GM21381 (cell line): Measurements from ENCODE around the gene SH3RF3.

Experiments used
- ATAC-seq: cut with Tn5 transposase; IDR thresholded peaks from one replicate; pipeline ENCODE4 v1.9.1; 2021; ENCODE audit warnings: mild to moderate bottlenecking, moderate library complexity; ENCODE audit not compliant: unreplicated experiment

The SH3RF3 gene

DNA sequence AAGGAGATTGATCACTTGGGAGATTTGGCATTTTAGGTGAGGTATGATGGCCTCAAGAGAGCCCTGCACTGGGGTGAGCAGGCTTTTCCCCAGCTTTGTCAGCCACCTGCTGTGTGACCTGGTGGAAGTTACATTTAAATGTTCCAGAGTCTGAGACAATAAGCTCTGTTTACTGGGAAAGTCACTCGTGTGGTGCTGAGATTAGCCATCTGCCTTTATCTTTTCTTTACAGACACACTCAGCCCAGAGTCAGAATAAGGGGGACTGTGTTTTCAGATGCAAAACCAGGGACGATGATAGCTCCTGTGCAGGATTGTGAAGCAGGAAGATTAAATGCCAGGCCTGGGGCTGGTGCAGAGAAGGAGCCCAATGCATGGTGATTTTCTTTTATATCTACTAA, 47.9 kb downstream of the SH3RF3 start:
- no peak for ATAC-seq

- no peak for ATAC-seq
Measured at GRCh38 chr2:109177635-109178034, 48.6 kb downstream of the SH3RF3 start.

DNA sequence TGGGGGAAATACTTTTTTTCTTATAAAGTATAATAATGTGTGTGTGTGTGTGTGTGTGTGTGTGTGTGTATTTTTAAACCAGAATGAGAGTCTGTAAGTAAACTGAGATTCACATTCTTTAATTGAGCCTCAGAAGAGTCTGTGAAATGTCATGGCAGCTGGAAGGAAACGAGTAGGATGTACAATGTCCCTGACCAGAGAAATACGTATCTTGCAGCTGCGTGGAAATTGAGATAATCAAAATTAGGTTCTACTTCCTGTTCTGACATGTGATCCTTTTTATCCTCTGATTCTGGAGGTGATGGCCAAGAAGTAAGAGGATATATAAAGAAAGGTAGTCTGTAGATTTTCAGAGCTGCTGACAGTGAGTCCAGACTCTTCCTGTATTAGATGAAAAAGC, 50.0 kb downstream of the SH3RF3 start:
- no peak for ATAC-seq

DNA sequence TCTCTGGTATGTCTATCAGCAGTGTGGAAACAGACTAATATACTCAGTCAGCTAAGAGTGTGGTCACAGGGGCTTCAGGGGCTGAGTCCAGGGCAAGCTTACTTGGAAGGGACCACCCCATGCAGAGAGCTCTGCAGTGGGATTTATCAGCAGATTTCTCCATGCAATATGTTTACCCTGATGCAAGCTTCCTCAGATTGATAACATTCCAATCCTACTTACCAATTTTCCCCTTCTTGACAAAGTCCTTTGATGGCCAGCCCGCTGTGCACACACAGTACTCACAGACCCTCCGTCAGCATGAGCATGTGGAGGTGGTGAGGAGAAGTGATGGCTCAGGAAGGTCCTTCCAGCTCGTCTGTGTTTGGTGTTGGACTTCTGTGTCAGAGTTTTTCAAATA, 51.8 kb downstream of the SH3RF3 start:
- no peak for ATAC-seq

GRCh38 chr2:109182426-109182825, 53.4 kb downstream of the SH3RF3 start:
- no peak for ATAC-seq

- ATAC-seq, result no peak
Measured at GRCh38 chr2:109183871-109184270, 54.9 kb downstream of the SH3RF3 start.

DNA sequence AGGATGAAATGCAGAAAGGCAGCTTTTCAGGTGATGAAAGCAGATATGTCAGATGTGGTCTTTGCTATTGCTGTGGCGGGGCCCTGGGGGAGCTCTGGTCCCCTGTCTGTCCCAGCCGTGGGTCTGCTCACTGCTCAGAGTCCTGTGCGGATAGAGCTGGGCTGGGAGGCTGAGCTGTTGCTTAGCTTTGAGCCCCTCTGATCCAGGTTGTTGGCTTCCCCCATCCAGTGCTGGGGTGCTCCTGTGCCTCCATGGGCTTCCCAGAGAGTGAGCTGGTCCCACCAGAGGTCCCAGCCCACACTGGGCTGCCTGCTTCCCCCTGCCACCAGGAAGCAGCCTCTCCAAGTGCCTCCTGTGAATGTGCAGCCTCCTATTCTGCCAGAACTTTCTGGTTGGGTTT, 55.4 kb downstream of the SH3RF3 start:
- no peak for ATAC-seq

DNA sequence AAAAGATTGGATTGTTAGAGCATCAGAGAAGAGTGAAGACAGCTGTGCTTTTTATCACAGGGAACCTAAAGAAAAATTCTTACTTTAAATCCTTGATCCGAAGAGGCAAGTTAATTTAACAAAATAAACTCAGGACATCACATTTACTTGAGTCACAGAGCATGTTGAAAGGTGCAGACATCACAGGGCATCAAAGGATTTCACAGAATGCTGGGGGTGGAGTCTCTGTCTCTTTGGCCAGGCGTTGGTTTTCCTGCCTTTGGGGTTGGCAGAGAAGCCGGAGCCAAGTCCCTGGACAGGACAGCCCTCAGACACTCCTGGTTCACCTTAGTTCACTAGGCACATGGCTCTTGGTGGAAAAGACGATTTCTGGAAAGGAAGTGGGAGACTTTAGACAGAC, 56.3 kb downstream of the SH3RF3 start:
- no peak for ATAC-seq

GRCh38 chr2:109185821-109186570, 57.0 kb downstream of the SH3RF3 start:
- no peak for ATAC-seq

DNA sequence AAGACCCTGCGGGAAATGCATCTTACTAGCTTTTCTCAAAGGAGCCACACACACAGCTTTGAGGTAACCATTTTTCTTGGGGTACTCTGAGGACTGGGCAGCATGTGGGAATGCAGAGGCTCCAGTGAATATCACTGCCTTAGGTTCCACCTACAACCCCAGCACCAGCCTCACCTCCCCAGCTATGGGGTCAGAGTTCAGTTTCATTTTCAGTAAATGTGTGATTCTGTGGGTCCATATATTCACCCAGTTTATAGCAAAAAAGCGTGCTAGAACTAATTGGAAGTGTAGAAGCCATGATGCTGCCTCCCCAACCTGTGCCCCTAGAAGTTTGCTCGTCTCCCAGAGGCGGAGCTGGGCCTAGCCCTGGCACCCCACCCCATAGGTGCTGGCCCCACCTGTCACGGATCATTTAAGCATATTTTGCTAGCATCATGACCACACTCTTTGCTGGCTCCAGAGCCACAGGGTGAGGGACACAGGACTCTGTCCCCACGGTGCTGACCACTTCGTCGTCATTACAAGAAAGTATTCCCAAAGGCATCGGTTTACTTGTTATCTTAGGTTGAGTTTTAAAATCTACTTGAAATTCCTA, 57.7 kb downstream of the SH3RF3 start:
- ATAC-seq, result no peak

DNA sequence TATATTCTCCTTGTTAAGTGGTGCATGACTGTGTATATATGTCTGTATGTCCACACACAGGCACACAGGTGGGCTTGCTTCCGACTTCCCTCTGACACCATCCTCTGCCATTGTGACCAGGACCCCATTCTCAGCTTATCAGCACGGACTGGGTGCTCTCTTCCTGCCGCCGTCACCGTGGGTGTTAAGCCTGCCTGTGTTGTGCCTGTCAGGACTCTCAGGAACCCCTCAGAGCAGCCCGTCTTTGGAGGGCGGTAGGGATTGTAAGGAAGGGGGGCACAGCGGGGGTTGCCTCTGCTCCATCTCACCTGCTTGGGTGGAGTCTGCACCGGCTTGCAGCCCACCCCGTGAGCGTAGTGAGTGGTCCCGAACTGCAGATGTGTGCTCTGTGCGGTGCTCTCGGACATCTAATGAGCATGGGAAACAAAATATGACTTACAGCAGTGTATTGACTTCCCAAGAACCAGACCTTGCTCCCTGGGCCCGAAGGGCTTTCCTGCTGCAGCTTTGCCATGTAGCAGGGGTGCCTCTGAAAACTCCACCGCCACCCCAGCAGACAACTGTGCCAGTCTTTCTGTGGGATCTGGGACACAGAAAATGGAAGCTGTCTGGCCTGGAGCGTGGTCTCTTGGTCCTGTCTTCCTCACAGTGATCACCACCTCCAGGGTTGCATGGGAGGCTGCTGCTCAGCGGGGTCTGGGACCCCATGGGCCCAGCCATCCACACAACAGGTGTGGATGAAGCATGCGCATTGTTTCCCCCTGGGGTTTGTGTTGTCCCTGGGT, 58.9 kb downstream of the SH3RF3 start:
- ATAC-seq, result no peak

DNA sequence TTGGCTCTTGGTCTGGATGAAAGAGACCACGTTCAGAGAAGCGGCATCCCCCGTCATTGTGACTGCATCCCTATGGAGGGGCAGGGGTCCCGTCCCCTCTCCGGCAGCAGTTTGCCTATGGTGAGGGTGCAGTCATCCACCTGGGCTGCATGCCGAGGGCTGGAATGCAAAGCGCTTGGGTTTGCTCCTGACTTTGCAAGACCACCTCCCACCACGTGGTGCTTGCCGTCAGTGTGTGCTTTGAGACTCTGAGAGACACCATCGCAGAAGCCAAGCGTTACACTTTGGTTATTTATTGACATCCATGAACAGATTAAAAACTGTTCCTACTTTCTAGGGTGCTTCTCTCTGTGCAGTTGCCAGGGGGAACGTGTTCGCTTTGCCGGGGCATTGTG, 59.5 kb downstream of the SH3RF3 start:
- no peak for ATAC-seq

DNA sequence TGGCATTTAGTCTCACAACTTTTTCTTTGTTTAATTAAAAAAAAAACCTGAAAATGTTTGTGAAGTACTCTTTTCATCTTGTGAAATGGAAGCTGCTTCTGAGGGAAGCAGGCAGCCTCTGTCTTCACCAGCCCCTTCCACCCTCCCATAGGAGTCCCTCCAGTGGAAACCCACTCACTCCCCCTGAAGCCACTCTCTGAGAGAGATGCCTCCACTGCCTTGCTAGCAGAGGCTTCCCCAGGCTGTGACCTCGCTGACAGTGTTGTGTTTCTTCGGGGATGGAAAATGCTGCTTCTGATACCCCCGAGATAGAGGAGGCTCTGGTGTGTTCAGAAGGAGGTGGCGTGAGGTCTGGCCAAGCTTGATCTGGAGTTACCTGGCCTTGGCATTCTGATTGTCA, 59.9 kb downstream of the SH3RF3 start:
- ATAC-seq, result no peak

DNA sequence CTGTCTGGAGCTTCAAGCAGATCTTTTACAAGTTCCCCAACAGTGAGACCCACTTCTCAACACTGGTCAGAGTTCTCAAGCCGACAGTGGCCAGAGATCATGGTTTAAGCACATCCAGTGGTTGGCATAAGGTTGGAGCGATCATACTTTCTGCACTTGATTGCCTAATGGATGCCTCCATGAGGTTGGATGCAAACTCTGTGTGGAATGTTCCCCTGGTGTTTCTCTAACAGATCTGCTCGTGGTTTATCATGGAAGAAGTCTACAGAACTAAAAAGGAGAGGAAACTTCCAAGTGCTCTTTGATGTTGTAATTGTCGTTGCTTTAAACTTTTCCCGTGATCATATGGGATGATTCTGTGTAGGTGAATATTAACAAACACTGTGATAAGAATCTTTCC, 60.7 kb downstream of the SH3RF3 start:
- no peak for ATAC-seq

- no peak for ATAC-seq
Measured at GRCh38 chr2:109193807-109194619, 65.0 kb downstream of the SH3RF3 start.

DNA sequence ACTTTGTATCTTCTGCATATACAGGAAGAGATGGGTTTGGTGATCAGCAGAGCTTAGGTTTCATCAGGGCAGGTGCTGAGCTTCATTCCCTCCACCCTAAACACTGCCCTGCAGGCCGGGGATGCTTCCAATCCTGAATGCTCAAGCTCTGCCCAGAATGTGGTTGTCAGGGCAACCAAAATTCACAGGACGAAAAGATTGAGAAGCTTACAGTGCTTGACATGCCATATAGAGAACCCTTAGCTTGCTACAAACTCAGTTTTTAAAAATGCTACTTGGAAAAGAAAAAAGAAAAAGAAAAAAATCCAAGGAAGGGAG, 65.6 kb downstream of the SH3RF3 start:
- no peak for ATAC-seq

- ATAC-seq, result no peak
Measured at GRCh38 chr2:109195193-109196045, 66.4 kb downstream of the SH3RF3 start.

DNA sequence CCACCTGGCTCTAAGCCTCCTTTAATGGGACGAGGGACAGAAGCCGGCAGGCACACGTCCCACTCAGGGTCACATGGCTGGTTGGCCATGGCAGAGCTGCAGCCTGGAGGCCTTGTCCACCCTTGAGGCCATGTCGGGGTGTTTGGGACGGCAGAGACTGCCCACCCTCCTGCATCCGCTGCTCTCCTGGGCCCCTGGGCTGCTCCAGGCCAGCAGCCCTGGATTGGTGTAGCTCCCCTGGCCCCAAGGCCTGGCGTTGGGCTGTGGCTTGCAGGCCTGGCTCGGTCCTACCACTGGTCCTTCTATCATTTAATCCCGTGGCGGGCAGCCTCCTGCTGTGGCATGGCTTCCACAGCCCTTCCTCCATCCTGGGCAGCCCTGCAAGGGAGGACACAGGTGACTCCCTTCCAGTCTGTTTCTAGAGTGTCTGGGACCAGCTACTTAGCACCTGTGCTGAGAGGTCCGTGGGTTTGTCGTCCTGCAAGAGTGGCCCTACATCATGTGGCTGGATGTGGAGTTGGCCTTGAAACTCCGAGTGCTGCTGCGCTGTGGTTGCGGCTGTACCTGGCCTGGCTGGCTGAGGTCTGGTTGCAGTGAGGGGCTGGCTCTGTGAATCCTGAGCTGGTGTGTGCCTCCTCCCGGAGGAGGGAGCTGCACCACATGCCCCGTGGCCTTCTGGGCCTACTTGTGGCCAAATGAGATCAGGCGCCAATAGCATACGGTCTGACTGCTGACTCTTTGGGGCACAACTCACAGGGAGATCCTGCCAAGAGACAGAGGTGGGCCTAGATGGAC, 67.3 kb downstream of the SH3RF3 start:
- ATAC-seq, result no peak

DNA sequence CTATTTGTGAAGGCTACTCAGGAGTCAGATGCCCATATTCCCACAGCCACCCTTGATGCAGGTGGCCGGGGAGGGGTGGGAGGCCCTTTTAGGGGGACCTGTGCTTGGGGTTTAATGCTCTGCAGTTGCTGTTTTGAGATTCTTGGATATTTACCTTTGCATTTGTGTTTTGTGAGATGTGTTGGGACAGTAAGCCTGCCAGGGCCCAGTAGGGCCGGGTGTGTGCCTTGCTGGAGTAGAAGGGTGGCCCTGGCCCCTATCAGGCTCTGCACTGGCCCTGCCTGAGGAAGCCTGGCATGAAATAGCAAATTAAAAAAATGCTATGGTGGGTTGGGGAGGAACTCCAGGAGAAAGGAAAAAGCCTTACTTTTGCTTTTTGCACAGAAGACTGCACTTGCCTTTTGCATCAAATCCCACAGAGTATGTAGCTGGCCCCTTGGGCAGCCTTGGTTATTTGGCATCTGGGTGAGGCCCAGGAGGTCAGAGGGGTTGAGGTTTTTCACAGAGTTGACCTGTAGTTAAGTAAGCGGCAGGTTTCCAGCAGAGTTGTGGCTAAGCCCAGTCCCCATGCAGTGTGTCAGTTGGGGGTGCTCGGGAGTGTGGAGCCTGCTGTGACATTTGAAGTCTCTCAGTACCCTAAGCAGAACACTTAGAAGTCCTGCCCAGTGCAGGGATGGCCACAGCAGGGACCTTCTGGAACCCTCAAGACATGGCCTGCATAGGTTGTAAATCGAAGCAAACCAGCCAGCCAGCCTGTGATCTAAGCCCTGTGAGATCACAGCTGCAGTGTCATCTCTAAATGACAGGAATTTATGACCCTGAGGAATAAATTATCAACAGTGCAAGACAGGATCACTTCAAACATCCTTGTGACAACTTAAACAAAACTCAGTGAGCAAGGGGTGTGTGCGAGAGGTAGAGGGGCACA, 68.8 kb downstream of the SH3RF3 start:
- ATAC-seq, result no peak
